ENCODE data around the gene FOXF2. TPM values are rescaled to one million over a fixed set of nuclear protein-coding genes. Genes with fewer than 3 reads are reported as not detected.

Gene FOXF2
- total RNA-seq, 1 donor from 2014 or later = 15.7 TPM

DNA sequence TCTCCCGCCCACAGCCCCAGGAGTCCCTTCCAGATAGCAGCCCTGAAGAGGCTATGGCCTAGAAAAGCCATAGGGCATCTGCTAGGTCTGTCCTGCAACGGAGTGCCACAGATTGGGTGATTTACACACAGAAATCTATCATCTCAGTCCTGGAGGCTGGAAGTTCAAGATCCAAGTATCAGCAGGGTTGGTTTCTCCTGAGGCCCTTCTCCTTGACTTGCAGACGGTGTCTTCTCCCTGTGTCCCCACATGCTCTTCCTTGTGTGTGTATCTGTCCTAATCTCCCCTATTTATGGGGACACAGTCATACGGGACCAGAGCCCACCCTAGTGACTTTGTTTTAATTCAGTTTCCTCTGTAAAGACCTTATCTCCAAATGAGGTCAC is 15.3 kb downstream of the FOXF2 start:
- H3K27ac ChIP-seq = no peak overlapping the region
- no peak overlapping the region for H3K4me3 ChIP-seq
- ATAC-seq (no peak), DNase-seq (no peak)
- intact Hi-C loops (cut with DNase I) = no loop called here
- H3K36me3 ChIP-seq = no peaks in the 10 kb centered on the region
- no peaks in the 10 kb centered on the region for H3K9me3 ChIP-seq
- H3K4me1 ChIP-seq = peaks cover 7% of the 10 kb centered on the region
- no peaks in the 10 kb centered on the region for H3K27me3 ChIP-seq
- TF ChIP-seq, protein P1, sequence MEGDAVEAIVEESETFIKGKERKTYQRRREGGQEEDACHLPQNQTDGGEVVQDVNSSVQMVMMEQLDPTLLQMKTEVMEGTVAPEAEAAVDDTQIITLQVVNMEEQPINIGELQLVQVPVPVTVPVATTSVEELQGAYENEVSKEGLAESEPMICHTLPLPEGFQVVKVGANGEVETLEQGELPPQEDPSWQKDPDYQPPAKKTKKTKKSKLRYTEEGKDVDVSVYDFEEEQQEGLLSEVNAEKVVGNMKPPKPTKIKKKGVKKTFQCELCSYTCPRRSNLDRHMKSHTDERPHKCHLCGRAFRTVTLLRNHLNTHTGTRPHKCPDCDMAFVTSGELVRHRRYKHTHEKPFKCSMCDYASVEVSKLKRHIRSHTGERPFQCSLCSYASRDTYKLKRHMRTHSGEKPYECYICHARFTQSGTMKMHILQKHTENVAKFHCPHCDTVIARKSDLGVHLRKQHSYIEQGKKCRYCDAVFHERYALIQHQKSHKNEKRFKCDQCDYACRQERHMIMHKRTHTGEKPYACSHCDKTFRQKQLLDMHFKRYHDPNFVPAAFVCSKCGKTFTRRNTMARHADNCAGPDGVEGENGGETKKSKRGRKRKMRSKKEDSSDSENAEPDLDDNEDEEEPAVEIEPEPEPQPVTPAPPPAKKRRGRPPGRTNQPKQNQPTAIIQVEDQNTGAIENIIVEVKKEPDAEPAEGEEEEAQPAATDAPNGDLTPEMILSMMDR (IDR thresholded peaks at IDR 0.05) = no peak

DNA sequence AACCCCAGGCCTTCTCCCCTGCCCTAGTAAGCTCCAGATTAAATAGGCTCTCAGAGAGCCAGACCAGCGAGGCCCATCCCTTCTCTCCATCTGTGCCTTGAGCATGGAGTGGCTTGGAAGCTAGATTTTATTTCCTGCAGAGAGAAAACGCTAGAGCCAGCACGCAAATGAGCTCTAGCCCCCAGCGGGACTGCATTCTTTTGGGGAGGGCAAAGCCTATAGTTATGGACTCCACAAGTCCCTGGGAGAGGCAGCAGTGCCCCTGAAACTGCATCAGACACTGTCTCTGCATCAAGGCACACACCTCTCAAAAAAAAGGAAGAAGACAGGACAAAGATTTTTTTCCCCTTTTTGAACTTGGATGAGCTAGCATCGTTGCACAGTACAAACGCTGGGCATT is 15.8 kb downstream of the FOXF2 start:
- DNase-seq = no peak
- ATAC-seq = no peak
- Histone ChIP-seq H3K27me3 (no peaks in the 10 kb centered on the region), H3K36me3 (no peaks in the 10 kb centered on the region), H3K4me1 (peaks cover 7% of the 10 kb centered on the region), H3K27ac (no peak overlapping the region), H3K9me3 (no peaks in the 10 kb centered on the region), H3K4me3 (no peak overlapping the region)
- intact Hi-C loops (cut with DNase I) = no loop called here
- TF ChIP-seq, protein P1 (IDR thresholded peaks at IDR 0.05) = no peak

DNA sequence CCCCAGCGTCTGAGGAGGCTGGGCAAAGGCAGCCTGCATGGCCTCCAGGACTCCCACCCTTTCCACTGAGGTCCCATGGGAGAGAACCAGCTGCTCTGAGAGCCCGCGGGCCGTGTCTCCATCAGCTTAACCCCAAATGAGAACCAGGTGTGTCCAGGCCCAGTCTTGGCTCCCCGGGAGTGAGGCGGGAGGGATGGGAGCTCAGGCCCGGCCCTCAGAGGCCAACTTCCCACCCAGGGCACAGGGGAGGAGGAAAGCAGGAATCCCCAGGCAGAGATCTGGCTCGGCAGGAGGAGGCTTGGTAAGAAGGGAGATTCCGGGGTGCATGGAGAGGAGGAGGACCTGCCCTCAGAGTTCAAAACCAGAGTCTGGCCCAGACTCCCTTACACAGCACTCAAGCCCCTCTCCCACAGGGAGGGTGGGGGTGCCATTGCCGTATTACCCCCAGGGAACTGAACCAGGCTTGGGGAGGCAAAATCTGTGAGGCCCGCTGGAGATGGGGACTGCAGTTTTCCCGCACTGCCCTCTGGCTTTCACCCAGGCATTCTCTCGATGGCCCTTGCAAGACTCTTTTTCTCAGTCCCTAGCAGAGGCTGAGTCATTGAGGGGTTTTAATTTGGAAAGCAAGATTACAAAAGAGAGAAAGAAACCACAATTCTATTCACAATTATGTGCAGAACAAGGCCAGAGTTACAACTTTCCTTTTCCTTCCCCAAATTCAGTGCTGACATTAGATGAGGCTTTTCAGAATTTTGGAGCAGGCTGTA is 17.1 kb downstream of the FOXF2 start:
- ATAC-seq = no peak
- no peak for DNase-seq

DNA sequence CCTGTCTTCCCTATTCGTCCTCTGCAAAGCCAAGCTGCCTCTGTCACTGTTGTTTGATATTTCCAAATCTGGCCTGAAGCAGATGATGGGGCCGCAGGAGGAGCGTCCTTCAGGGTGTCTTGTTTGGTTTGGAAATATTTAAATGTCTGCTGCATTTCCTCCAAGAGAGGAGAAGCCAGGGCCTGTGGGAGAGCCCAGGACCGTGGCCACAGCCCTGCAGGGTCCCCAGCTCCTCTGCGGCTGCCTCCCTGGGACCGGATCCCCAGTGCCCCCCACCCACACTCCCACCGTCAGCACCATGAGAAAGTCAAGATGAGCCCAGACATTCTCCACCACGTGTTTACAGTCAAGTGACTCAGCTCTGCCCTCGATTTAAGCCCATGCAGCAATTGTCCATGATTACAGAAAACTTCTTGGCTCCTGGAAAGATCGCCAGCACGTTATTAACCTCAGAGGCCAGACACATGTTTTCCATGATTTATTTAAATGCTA is 18.2 kb downstream of the FOXF2 start:
- peak; percentile 12 for ATAC-seq
- Histone ChIP-seq H3K4me1 (peaks cover 7% of the 10 kb centered on the region), H3K36me3 (no peaks in the 10 kb centered on the region), H3K27ac (no peak overlapping the region), H3K4me3 (no peak overlapping the region), H3K9me3 (no peaks in the 10 kb centered on the region), H3K27me3 (no peaks in the 10 kb centered on the region)
- intact Hi-C loops (cut with DNase I) = no loop called here
- no peak for DNase-seq
- TF ChIP-seq, protein P1 (IDR thresholded peaks at IDR 0.05) = no peak

More for the DNA sequence above, 17.1 kb downstream of the FOXF2 start:
- no peaks in the 10 kb centered on the region for H3K9me3 ChIP-seq
- TF ChIP-seq, protein P1 (IDR thresholded peaks at IDR 0.05) = no peak
- H3K27ac ChIP-seq = peak overlapping the region; percentile 24
- H3K4me1 ChIP-seq = peaks cover 7% of the 10 kb centered on the region
- H3K4me3 ChIP-seq = no peak overlapping the region
- H3K36me3 ChIP-seq = no peaks in the 10 kb centered on the region
- intact Hi-C loops (cut with DNase I) = no loop called here
- no peaks in the 10 kb centered on the region for H3K27me3 ChIP-seq

DNA sequence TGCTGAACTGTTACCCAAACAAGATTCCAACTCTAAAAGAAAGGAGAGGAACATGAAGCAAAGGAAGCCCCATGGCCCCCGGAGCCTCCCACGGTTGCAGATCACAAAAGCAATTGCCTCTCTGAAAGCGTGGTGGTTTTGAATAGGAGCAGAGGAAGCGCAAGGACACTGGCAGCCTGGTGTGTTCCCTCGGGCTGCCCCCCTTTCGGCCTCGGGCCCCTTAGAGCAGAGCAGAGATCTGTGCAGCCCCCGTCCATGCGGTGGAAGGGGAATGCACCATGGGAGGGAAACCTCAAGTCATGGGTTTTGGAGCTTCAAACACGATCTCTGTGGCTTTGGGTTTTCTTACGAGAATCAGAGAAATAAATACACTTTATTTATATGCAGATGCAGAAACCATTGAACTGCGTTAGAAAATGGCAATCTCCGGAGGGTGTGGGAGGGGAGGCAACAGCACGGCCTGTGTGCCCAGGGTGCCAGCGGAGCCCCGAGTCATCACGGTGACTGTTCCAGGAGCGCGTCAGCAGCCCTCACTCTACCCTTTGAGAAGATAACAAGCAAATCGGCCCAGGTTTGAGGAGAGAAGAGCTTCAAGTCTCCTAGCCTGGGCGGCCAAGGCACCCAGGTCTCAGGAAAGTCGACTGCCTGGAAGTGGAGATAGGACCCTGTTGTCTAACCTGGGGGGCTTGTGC is 20.5 kb downstream of the FOXF2 start:
- TF ChIP-seq, protein P1 (IDR thresholded peaks at IDR 0.05) = no peak
- ATAC-seq (no peak), DNase-seq (no peak)
- no peaks in the 10 kb centered on the region for H3K27me3 ChIP-seq
- H3K4me1 ChIP-seq = peaks cover 7% of the 10 kb centered on the region
- no peaks in the 10 kb centered on the region for H3K36me3 ChIP-seq
- no peaks in the 10 kb centered on the region for H3K9me3 ChIP-seq
- no peak overlapping the region for H3K4me3 ChIP-seq
- H3K27ac ChIP-seq = no peak overlapping the region
- intact Hi-C loops (cut with DNase I) = no loop called here

Data from upper lobe of right lung (tissue), 1 donor.